K562 (cell line): Measurements from ENCODE around the gene NALF2. TPM values are rescaled to one million over a fixed set of nuclear protein-coding genes. Genes with fewer than 3 reads are reported as not detected.

ENCODE experiments used
- ATAC-seq: fragments of 200-7000 bp; cut with Tn5 transposase; 3 replicates; pipeline ENCODE4 v1.9.1; 2020; ENCODE audit warnings: moderate library complexity
- BruUV-seq: library from RNA; stranded (reverse); fragments of 400-500 nt; replicated peaks from 2 replicates; lab custom pipeline; 2021; lab: Mats Ljungman, UMichigan
- CTCF ChIA-PET: fragments of 300-600 bp; formaldehyde crosslinking; extraction: SDS; loops from one replicate; lab custom pipeline; 2021; ENCODE audit warnings: low intra/inter-chr PET ratio; lab: Yijun Ruan, JAX
- POLR2A ChIA-PET: fragments of 300-600, 350-650 bp; sonication (Branson Sonifier 250); formaldehyde crosslinking; extraction: SDS; loops from one replicate; lab custom pipeline; 2021; ENCODE audit warnings: antibody characterized with exemption, inconsistent platforms; lab: Yijun Ruan, JAX
- DNase-seq, 4 experiments: peaks; one replicate each; pipeline versions ENCODE4 v3.0.0 to v3.0.0-alpha.2; 2011 to 2018; ENCODE audit warnings: low spot score in 3 of 4, mixed read lengths in 3 of 4; ENCODE audit errors: extremely low read depth in 1 of 4
- FAIRE-seq: peaks from 2 replicates; lab custom pipeline; 2011; peaks lifted over from hg19 to GRCh38; lab: Jason Lieb, UNC
- H2AFZ ChIP-seq: 2 replicates; pipeline ENCODE4 v1.6.0; 2011; ENCODE audit warnings: low read depth, low read length, control low read depth, inconsistent platforms
- H3K27ac ChIP-seq: fragments of 200-600 bp; 3 replicates; pipeline ENCODE4 v1.8.0; 2011; ENCODE audit warnings: low read depth, mild to moderate bottlenecking, control low read depth, inconsistent platforms, low read length, moderate library complexity, mixed read lengths; ENCODE audit errors: extremely low read depth
- H3K27me3 ChIP-seq, 2 experiments: fragments of 300-600 bp in 1 of 2; 2 replicates in 1 of 2; 3 replicates in 1 of 2; pipeline versions ENCODE4 v1.6.0 to v1.8.0; 2011; ENCODE audit warnings: inconsistent platforms in 2 of 2, low read length in 2 of 2, mild to moderate bottlenecking in 1 of 2, mixed read lengths in 1 of 2, moderate library complexity in 1 of 2; ENCODE audit not compliant: control insufficient read depth in 2 of 2, insufficient read depth in 2 of 2
- H3K36me3 ChIP-seq: fragments of 300-600 bp; 3 replicates; pipeline ENCODE4 v1.8.0; 2011; ENCODE audit warnings: mild to moderate bottlenecking, low read length, inconsistent platforms; ENCODE audit not compliant: control insufficient read depth, insufficient read depth
- H3K4me1 ChIP-seq, 2 experiments: fragments of 200-600 bp in 1 of 2; replicated peaks in 1 of 2; 2 replicates in 1 of 2; 3 replicates in 1 of 2; pipeline versions ENCODE4 v1.5.1 to v1.8.0; 2011; ENCODE audit warnings: inconsistent platforms in 2 of 2, low read length in 2 of 2, mild to moderate bottlenecking in 1 of 2, mixed read lengths in 1 of 2, moderate library complexity in 1 of 2; ENCODE audit not compliant: control insufficient read depth in 2 of 2, insufficient read depth in 2 of 2
- H3K4me2 ChIP-seq: 2 replicates; pipeline ENCODE4 v1.6.1; 2011; ENCODE audit warnings: low read length, control low read depth, inconsistent platforms, mixed read lengths; ENCODE audit not compliant: insufficient read depth
- H3K4me3 ChIP-seq: fragments of 200-600 bp; sonication (generic), shearing (Covaris generic); 2 replicates; pipeline ENCODE4 v1.5.1; 2016; ENCODE audit warnings: control low read depth, inconsistent platforms
- H3K79me2 ChIP-seq: fragments of 200-600 bp; 3 replicates; pipeline ENCODE4 v1.8.0; 2011; ENCODE audit warnings: low read length, inconsistent platforms; ENCODE audit not compliant: control insufficient read depth, insufficient read depth
- H3K9ac ChIP-seq, 2 experiments: 2 replicates each; pipeline versions ENCODE4 v1.6.0 to v1.6.1; 2011; ENCODE audit warnings: low read depth in 2 of 2, low read length in 2 of 2, control low read depth in 1 of 2, inconsistent platforms in 1 of 2, mild to moderate bottlenecking in 1 of 2, mixed read lengths in 1 of 2; ENCODE audit not compliant: insufficient read depth in 1 of 2
- H3K9me1 ChIP-seq: one replicate; pipeline ENCODE4 v1.6.0; 2011; ENCODE audit warnings: inconsistent platforms, mild to moderate bottlenecking, low read length, moderate library complexity; ENCODE audit not compliant: control insufficient read depth, insufficient read depth
- H3K9me3 ChIP-seq: replicated peaks from 2 replicates; pipeline ENCODE4 v1.5.1; 2011; ENCODE audit warnings: low read depth, low read length, inconsistent platforms; ENCODE audit not compliant: control insufficient read depth, insufficient read depth
- H4K20me1 ChIP-seq: replicated peaks from 2 replicates; pipeline ENCODE4 v1.6.1; 2011; ENCODE audit warnings: low read length, inconsistent platforms, mixed read lengths; ENCODE audit not compliant: control insufficient read depth, insufficient read depth
- CHD4 ChIP-seq: fragments of 200-600 bp; sonication (generic); IDR thresholded peaks from 3 replicates; pipeline ENCODE4 v1.6.1; 2012; ENCODE audit warnings: low read depth, mild to moderate bottlenecking, mixed read lengths, low read length, inconsistent platforms; ENCODE audit not compliant: insufficient read depth, insufficient replicate concordance, poor library complexity, severe bottlenecking
- HNRNPK ChIP-seq: fragments of 200-400 bp; formaldehyde crosslinking; IDR thresholded peaks from one replicate; pipeline ENCODE4 v1.6.1; 2018; ENCODE audit warnings: mild to moderate bottlenecking, low read depth, low read length; ENCODE audit not compliant: poor library complexity, severe bottlenecking
- IRF9 ChIP-seq: fragments of 450-650 bp; IDR thresholded peaks from 2 replicates; pipeline ENCODE4 v1.6.1; 2016; ENCODE audit warnings: missing biosample characterization, missing genetic modification characterization
- NCOA6 ChIP-seq: fragments of 450-650 bp; IDR thresholded peaks from 2 replicates; pipeline ENCODE4 v1.6.1; 2017; ENCODE audit warnings: mild to moderate bottlenecking
- POLR2H ChIP-seq: IDR thresholded peaks from 2 replicates; pipeline ENCODE4 v1.6.1; 2016; ENCODE audit warnings: missing genetic modification characterization, low read depth, mild to moderate bottlenecking, control low read depth, missing compliant biosample characterization, moderate library complexity
- SNIP1 ChIP-seq: fragments of 450-650 bp; IDR thresholded peaks from 2 replicates; pipeline ENCODE4 v1.7.1; 2017; ENCODE audit warnings: low read depth, mild to moderate bottlenecking
- TFAP4 ChIP-seq: sonication (generic); formaldehyde crosslinking; IDR thresholded peaks from 2 replicates; pipeline ENCODE4 v1.8.0; 2022; ENCODE audit warnings: missing genetic modification reagents, mild to moderate bottlenecking, moderate library complexity, borderline replicate concordance
- ZNF431 ChIP-seq: sonication (generic); formaldehyde crosslinking; IDR thresholded peaks from 2 replicates; pipeline ENCODE4 v1.8.0; 2022; ENCODE audit warnings: mild to moderate bottlenecking, missing genetic modification reagents
- in situ Hi-C: fragments of 300-500 bp; cut with MboI; formaldehyde crosslinking; loops from 4 replicates; pipeline ENCODE4 v1.15.0; 2018; ENCODE audit warnings: inconsistent platforms, mixed read lengths
- intact Hi-C: fragments of 100-400 bp; cut with micrococcal nuclease; formaldehyde crosslinking; loops from 2 replicates; pipeline ENCODE4 v1.14.2; 2022
- polyA plus RNA-seq, 8 experiments: library from polyadenylated mRNA; depleted of rRNA in 4 of 8; stranded (reverse) in 5 of 8; unstranded in 3 of 8; fragments of >200 nt; fragmentation: Nextera tagmentation in 2 of 8; fragmentation: Illumina TruSeq in 1 of 8; extraction: Ambion mirVana in 2 of 8; extraction: Trizol in 1 of 8; gene quantifications; 2 replicates each; pipeline versions ENCODE4 v1.2.1 to v1.2.3, GENCODE V29; 2011 to 2014; ENCODE audit warnings: inconsistent platforms in 1 of 8, missing spikeins in 1 of 8
- total RNA-seq, 7 experiments: library from RNA; depleted of rRNA in 6 of 7; stranded (reverse); fragments of >200 nt in 6 of 7; fragmentation: Illumina TruSeq in 2 of 7; extraction: Trizol in 2 of 7; gene quantifications; 2 replicates each; pipeline versions ENCODE4 v1.2.1 to v1.2.3, GENCODE V29; 2011 to 2021; ENCODE audit warnings: low replicate concordance in 1 of 7
- TF ChIP-seq, protein P1 (sequence below), 2 experiments: fragments of 450-650 bp; IDR thresholded peaks; 2 replicates each; pipeline ENCODE4 v1.6.1; 2016
- TF ChIP-seq, protein P2 (sequence below): fragments of 250-450 bp; sonication (Bioruptor Pico); IDR thresholded peaks from 2 replicates; pipeline ENCODE4 v1.5.0; 2021; ENCODE audit warnings: mild to moderate bottlenecking, borderline replicate concordance
- TF ChIP-seq, protein P3 (sequence below): sonication (generic); formaldehyde crosslinking; IDR thresholded peaks from 2 replicates; pipeline ENCODE4 v1.4.0; 2020; ENCODE audit warnings: mild to moderate bottlenecking, missing genetic modification reagents
- TF ChIP-seq, protein P4 (sequence below): fragments of 450-650 bp; formaldehyde crosslinking; IDR thresholded peaks from 2 replicates; pipeline ENCODE4 v1.4.0; 2020; ENCODE audit warnings: mild to moderate bottlenecking, moderate library complexity

NALF2 gene
- total and polyA plus RNA-seq, 9 of the 15 experiments (the other 6 are each of a cell fraction or from before 2014, with no cell fraction given) = not detected

GRCh38 chrX:69522052-69522451 is 17.9 kb downstream of the NALF2 start:
- Histone ChIP-seq H4K20me1 (no peaks in the 10 kb centered on the region), H3K4me1 (no peaks in the 10 kb centered on the region), H2AFZ (no peak overlapping the region), H3K9me3 (no peaks in the 10 kb centered on the region), H3K27ac (no peak overlapping the region), H3K27me3 (no peaks in the 10 kb centered on the region), H3K36me3 (no peaks in the 10 kb centered on the region), H3K9ac (no peak overlapping the region), H3K79me2 (no peaks in the 10 kb centered on the region), H3K9me1 (no peaks in the 10 kb centered on the region), H3K4me3 (no peak overlapping the region), H3K4me2 (no peak overlapping the region)
- intact Hi-C loops (no loop called here), in situ Hi-C loops (no loop called here)
- no peak for FAIRE-seq
- no peak for DNase-seq
- ChIA-PET CTCF (no interaction called here), POLR2A (no interaction called here)
- no TSS peak for BruUV-seq
- no peak for ATAC-seq
- TF ChIP-seq IRF9 (tag) (no peak), POLR2H (tag) (no peak), ZNF431 (CRISPR knock-in tag) (no peak), SNIP1 (no peak), TFAP4 (no peak), HNRNPK (no peak), NCOA6 (no peak), CHD4 (no peak)
- TF ChIP-seq, protein P1, sequence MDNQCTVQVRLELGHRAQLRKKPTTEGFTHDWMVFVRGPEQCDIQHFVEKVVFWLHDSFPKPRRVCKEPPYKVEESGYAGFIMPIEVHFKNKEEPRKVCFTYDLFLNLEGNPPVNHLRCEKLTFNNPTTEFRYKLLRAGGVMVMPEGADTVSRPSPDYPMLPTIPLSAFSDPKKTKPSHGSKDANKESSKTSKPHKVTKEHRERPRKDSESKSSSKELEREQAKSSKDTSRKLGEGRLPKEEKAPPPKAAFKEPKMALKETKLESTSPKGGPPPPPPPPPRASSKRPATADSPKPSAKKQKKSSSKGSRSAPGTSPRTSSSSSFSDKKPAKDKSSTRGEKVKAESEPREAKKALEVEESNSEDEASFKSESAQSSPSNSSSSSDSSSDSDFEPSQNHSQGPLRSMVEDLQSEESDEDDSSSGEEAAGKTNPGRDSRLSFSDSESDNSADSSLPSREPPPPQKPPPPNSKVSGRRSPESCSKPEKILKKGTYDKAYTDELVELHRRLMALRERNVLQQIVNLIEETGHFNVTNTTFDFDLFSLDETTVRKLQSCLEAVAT (IDR thresholded peaks at IDR 0.05) = no peak
- TF ChIP-seq, protein P2, sequence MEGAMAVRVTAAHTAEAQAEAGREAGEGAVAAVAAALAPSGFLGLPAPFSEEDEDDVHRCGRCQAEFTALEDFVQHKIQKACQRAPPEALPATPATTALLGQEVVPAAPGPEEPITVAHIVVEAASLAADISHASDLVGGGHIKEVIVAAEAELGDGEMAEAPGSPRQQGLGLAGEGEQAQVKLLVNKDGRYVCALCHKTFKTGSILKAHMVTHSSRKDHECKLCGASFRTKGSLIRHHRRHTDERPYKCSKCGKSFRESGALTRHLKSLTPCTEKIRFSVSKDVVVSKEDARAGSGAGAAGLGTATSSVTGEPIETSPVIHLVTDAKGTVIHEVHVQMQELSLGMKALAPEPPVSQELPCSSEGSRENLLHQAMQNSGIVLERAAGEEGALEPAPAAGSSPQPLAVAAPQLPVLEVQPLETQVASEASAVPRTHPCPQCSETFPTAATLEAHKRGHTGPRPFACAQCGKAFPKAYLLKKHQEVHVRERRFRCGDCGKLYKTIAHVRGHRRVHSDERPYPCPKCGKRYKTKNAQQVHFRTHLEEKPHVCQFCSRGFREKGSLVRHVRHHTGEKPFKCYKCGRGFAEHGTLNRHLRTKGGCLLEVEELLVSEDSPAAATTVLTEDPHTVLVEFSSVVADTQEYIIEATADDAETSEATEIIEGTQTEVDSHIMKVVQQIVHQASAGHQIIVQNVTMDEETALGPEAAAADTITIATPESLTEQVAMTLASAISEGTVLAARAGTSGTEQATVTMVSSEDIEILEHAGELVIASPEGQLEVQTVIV (CRISPR knock-in tag) = no peak
- TF ChIP-seq, protein P3, sequence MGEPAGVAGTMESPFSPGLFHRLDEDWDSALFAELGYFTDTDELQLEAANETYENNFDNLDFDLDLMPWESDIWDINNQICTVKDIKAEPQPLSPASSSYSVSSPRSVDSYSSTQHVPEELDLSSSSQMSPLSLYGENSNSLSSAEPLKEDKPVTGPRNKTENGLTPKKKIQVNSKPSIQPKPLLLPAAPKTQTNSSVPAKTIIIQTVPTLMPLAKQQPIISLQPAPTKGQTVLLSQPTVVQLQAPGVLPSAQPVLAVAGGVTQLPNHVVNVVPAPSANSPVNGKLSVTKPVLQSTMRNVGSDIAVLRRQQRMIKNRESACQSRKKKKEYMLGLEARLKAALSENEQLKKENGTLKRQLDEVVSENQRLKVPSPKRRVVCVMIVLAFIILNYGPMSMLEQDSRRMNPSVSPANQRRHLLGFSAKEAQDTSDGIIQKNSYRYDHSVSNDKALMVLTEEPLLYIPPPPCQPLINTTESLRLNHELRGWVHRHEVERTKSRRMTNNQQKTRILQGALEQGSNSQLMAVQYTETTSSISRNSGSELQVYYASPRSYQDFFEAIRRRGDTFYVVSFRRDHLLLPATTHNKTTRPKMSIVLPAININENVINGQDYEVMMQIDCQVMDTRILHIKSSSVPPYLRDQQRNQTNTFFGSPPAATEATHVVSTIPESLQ (CRISPR knock-in tag) = no peak
- TF ChIP-seq, protein P4, sequence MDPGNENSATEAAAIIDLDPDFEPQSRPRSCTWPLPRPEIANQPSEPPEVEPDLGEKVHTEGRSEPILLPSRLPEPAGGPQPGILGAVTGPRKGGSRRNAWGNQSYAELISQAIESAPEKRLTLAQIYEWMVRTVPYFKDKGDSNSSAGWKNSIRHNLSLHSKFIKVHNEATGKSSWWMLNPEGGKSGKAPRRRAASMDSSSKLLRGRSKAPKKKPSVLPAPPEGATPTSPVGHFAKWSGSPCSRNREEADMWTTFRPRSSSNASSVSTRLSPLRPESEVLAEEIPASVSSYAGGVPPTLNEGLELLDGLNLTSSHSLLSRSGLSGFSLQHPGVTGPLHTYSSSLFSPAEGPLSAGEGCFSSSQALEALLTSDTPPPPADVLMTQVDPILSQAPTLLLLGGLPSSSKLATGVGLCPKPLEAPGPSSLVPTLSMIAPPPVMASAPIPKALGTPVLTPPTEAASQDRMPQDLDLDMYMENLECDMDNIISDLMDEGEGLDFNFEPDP (CRISPR knock-in tag) = no peak
